GM23248 (cell line): ENCODE measurements around the gene DUSP22. TPM values are rescaled to one million over a fixed set of nuclear protein-coding genes. Genes with fewer than 3 reads are reported as not detected.

Experiments used
- DNase-seq: peaks from one replicate; pipeline ENCODE4 v3.0.0-alpha.2; 2015
- H2AFZ ChIP-seq: fragments of 200-600 bp; sonication (generic); 2 replicates; pipeline ENCODE4 v1.6.1; 2016; ENCODE audit warnings: antibody characterized with exemption
- H3F3A ChIP-seq: fragments of 200-600 bp; sonication (generic); 2 replicates; pipeline ENCODE4 v1.6.1; 2016; ENCODE audit warnings: mild to moderate bottlenecking, antibody characterized with exemption, mixed run types; ENCODE audit not compliant: insufficient read depth
- H3K27ac ChIP-seq: fragments of 200-600 bp; sonication (generic); 2 replicates; pipeline ENCODE4 v1.5.1; 2016; ENCODE audit warnings: mild to moderate bottlenecking
- H3K27me3 ChIP-seq: fragments of 200-600 bp; sonication (generic); replicated peaks from 2 replicates; pipeline ENCODE4 v1.6.1; 2016; ENCODE audit warnings: mild to moderate bottlenecking; ENCODE audit not compliant: insufficient read depth
- H3K36me3 ChIP-seq: fragments of 200-600 bp; sonication (generic); 2 replicates; pipeline ENCODE4 v1.6.1; 2016; ENCODE audit warnings: low read depth, mild to moderate bottlenecking
- H3K4me1 ChIP-seq: fragments of 200-600 bp; sonication (generic); 2 replicates; pipeline ENCODE4 v1.6.1; 2016; ENCODE audit warnings: mild to moderate bottlenecking; ENCODE audit not compliant: insufficient read depth
- H3K4me2 ChIP-seq: fragments of 200-600 bp; sonication (generic); one replicate; pipeline ENCODE4 v1.6.1; 2016; ENCODE audit warnings: mild to moderate bottlenecking; ENCODE audit not compliant: unreplicated experiment
- H3K4me3 ChIP-seq: fragments of 200-600 bp; sonication (generic); 2 replicates; pipeline ENCODE4 v1.5.1; 2016; ENCODE audit warnings: mild to moderate bottlenecking
- H3K79me2 ChIP-seq: fragments of 200-600 bp; sonication (generic); 2 replicates; pipeline ENCODE4 v1.6.1; 2016; ENCODE audit warnings: mild to moderate bottlenecking; ENCODE audit not compliant: insufficient read depth
- H3K9ac ChIP-seq: fragments of 200-600 bp; sonication (generic); 2 replicates; pipeline ENCODE4 v1.6.1; 2016; ENCODE audit warnings: mild to moderate bottlenecking
- H3K9me2 ChIP-seq: fragments of 200-600 bp; sonication (generic); 2 replicates; pipeline ENCODE4 v1.6.1; 2016; ENCODE audit warnings: mixed run types, mild to moderate bottlenecking, moderate library complexity; ENCODE audit not compliant: insufficient read depth
- H3K9me3 ChIP-seq: fragments of 200-600 bp; sonication (generic); one replicate; pipeline ENCODE4 v1.6.1; 2017; ENCODE audit warnings: low read depth
- H4K20me1 ChIP-seq: fragments of 200-600 bp; sonication (generic); 2 replicates; pipeline ENCODE4 v1.6.0; 2016; ENCODE audit not compliant: insufficient read depth
- EZH2 ChIP-seq: fragments of 200-600 bp; sonication (generic); IDR thresholded peaks from 2 replicates; pipeline ENCODE4 v1.6.1; 2018; ENCODE audit warnings: antibody characterized with exemption, mild to moderate bottlenecking; ENCODE audit not compliant: insufficient read depth, poor library complexity, severe bottlenecking
- EZH2phosphoT487 ChIP-seq: fragments of 200-600 bp; sonication (generic); IDR thresholded peaks from 2 replicates; pipeline ENCODE4 v1.6.1; 2018; ENCODE audit warnings: antibody characterized with exemption, moderate library complexity, mild to moderate bottlenecking, low read depth; ENCODE audit not compliant: insufficient read depth
- WGBS, 2 experiments: methylation state at CpG; one replicate each; pipeline ENCODE4 v1.1.6; 2015 to 2017; ENCODE audit warnings: low lambda C conversion rate in 2 of 2, low coverage in 1 of 2; ENCODE audit errors: missing lambda C conversion rate in 2 of 2; 5-methylcytosine and 5-hydroxymethylcytosine counted together
- in situ Hi-C: fragments of 300-500 bp; cut with MboI; formaldehyde crosslinking; loops from 2 replicates; pipeline ENCODE4 v1.15.0; 2020
- polyA plus RNA-seq: library from polyadenylated mRNA; unstranded; fragments of >200 nt; fragmentation: Nextera tagmentation; extraction: Ambion mirVana; gene quantifications from 2 replicates; pipeline ENCODE4 v1.2.1, GENCODE V29; 2016
- total RNA-seq: library from RNA; depleted of rRNA; stranded (reverse); fragments of >200 nt; shearing (Covaris generic); gene quantifications from 2 replicates; pipeline ENCODE4 v1.2.3, GENCODE V29; 2014

Gene DUSP22
- total and polyA plus RNA-seq, 2 experiments from 2014 or later, result 12.4 to 15.7 TPM

- no peaks in the 10 kb centered on the region for H3F3A ChIP-seq
- no peak overlapping the region for H3K4me2 ChIP-seq
- H3K4me3 ChIP-seq, result no peak overlapping the region
- H3K27ac ChIP-seq, result no peak overlapping the region
- in situ Hi-C loops, result no loop called here
- H3K4me1 ChIP-seq, result no peaks in the 10 kb centered on the region
- no peaks in the 10 kb centered on the region for H3K9me2 ChIP-seq
- DNase-seq, result no peak
- no peaks in the 10 kb centered on the region for H3K27me3 ChIP-seq
- no peak overlapping the region for H2AFZ ChIP-seq
- no peaks in the 10 kb centered on the region for H3K36me3 ChIP-seq
- H3K9ac ChIP-seq, result no peak overlapping the region
- TF ChIP-seq EZH2 (no peak), EZH2phosphoT487 (no peak)
- no peaks in the 10 kb centered on the region for H3K9me3 ChIP-seq
- 47 to 50% methylated on average over 8 of the region's 8 CpGs for WGBS, 2 experiments
- no peaks in the 10 kb centered on the region for H4K20me1 ChIP-seq
- no peaks in the 10 kb centered on the region for H3K79me2 ChIP-seq
Measured at GRCh38 chr6:358847-359246, 66.6 kb downstream of the DUSP22 start.

- 54 to 59% methylated on average over 20 of the region's 20 CpGs for WGBS, 2 experiments
- no peaks in the 10 kb centered on the region for H3F3A ChIP-seq
- no peak overlapping the region for H3K4me2 ChIP-seq
- no peaks in the 10 kb centered on the region for H3K9me2 ChIP-seq
- no peaks in the 10 kb centered on the region for H3K9me3 ChIP-seq
- no peak for DNase-seq
- no peaks in the 10 kb centered on the region for H3K79me2 ChIP-seq
- no peak overlapping the region for H3K27ac ChIP-seq
- no peaks in the 10 kb centered on the region; the same call in 1 of the 2 replicates for H3K27me3 ChIP-seq
- no peak overlapping the region for H2AFZ ChIP-seq
- no peak for TF ChIP-seq EZH2
- no peak for TF ChIP-seq EZH2phosphoT487
- H3K4me1 ChIP-seq, result no peaks in the 10 kb centered on the region
- no peaks in the 10 kb centered on the region for H4K20me1 ChIP-seq
- H3K4me3 ChIP-seq, result no peak overlapping the region
- H3K9ac ChIP-seq, result no peak overlapping the region
- in situ Hi-C loops, result no loop called here
- no peaks in the 10 kb centered on the region for H3K36me3 ChIP-seq
Measured at GRCh38 chr6:359261-360035, 67.2 kb downstream of the DUSP22 start.

- WGBS, 2 experiments, result 56 to 65% methylated on average over 5 of the region's 5 CpGs
- Histone ChIP-seq H3K79me2 (no peaks in the 10 kb centered on the region), H3K4me3 (no peak overlapping the region), H3F3A (no peaks in the 10 kb centered on the region), H3K36me3 (no peaks in the 10 kb centered on the region), H3K27me3 (no peaks in the 10 kb centered on the region; the same call in 1 of the 2 replicates), H3K9ac (no peak overlapping the region), H3K27ac (no peak overlapping the region), H4K20me1 (no peaks in the 10 kb centered on the region), H3K4me2 (no peak overlapping the region), H3K9me2 (no peaks in the 10 kb centered on the region), H3K4me1 (no peaks in the 10 kb centered on the region), H2AFZ (no peak overlapping the region), H3K9me3 (no peaks in the 10 kb centered on the region)
- in situ Hi-C loops, result no loop called here
- no peak for TF ChIP-seq EZH2phosphoT487
- no peak for TF ChIP-seq EZH2
- no peak for DNase-seq
Measured at GRCh38 chr6:360349-360748, 68.1 kb downstream of the DUSP22 start.

- TF ChIP-seq EZH2phosphoT487, result no peak
- TF ChIP-seq EZH2, result no peak
- H3K9ac ChIP-seq, result no peak overlapping the region
- H3K79me2 ChIP-seq, result no peaks in the 10 kb centered on the region
- H3F3A ChIP-seq, result no peaks in the 10 kb centered on the region
- no peak overlapping the region for H3K4me3 ChIP-seq
- peaks cover 1% of the 10 kb centered on the region; the same call in 1 of the 2 replicates for H3K27me3 ChIP-seq
- H3K9me2 ChIP-seq, result no peaks in the 10 kb centered on the region
- H3K36me3 ChIP-seq, result no peaks in the 10 kb centered on the region
- H3K9me3 ChIP-seq, result no peaks in the 10 kb centered on the region
- no peak overlapping the region for H2AFZ ChIP-seq
- no peak overlapping the region for H3K4me2 ChIP-seq
- H3K4me1 ChIP-seq, result no peaks in the 10 kb centered on the region
- in situ Hi-C loops, result no loop called here
- no peak for DNase-seq
- H3K27ac ChIP-seq, result no peak overlapping the region
- H4K20me1 ChIP-seq, result no peaks in the 10 kb centered on the region
- WGBS, 2 experiments, result 54 to 56% methylated on average over 19 of the region's 19 CpGs
Measured at GRCh38 chr6:360764-361373, 68.6 kb downstream of the DUSP22 start.
